M059J (cell line): ENCODE measurements around the gene MRTFB. TPM values are rescaled to one million over a fixed set of nuclear protein-coding genes. Genes with fewer than 3 reads are reported as not detected.
A peak's percentile ranks its signal among the peaks of the same experiment; 100 is the strongest.
"Not testable (repeated sequence)": the region's sequence is repeated elsewhere in the genome, so short reads cannot be mapped to it uniquely, and the experiment has no call there.

Source experiments
- DNase-seq: peaks from one replicate; pipeline ENCODE4 v3.0.0-alpha.2; 2012; ENCODE audit warnings: low read depth
- total RNA-seq: library from RNA; depleted of rRNA; stranded (reverse); fragments of >200 nt; shearing (Covaris generic); gene quantifications from 2 replicates; pipeline ENCODE4 v1.2.3, GENCODE V29; 2014; rRNA removed

The MRTFB gene
- 10.4 and 15.0 TPM in 2 replicates for total RNA-seq

DNA sequence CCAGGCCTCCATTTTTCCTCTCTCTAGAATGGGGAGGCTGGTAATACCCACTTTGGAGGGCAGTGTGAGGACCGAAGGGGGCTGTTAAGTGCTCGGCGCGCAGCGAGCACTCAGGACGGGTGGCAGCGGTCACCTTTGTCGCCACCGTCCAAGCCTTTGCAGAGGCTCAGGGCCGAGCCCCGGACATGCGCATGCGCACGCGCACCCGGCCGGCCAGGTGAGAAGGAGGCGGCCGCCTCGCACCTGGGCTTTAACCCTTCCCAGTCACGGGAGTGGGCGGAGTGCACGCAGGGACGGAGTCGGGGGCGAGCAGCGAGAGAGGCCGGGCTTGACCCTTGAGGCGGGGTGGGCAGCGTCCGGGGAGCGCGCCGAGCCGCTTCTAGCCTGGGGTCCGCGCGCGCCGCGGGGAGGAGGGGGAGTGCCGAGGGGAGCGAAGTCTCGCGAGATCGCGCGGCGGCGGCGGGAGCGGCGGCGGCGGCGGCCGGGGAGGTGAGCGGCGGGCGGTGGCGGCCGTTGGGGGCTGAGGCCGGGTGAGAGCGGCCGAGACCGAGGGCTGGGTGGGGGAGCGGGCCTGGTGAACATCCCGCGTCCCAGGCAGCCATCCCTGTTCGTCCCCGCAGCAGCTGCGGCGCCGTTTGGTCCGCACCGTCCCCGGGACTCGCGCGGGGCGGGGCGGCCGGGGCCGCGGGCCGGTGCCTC is at the start of gene MRTFB:
MRTFB (plus strand) TSS at position 443 of the 699 bp plus-strand sequence. CDS start 69,288 bp downstream, outside the sequence.
- peak; percentile 60 for DNase-seq

DNA sequence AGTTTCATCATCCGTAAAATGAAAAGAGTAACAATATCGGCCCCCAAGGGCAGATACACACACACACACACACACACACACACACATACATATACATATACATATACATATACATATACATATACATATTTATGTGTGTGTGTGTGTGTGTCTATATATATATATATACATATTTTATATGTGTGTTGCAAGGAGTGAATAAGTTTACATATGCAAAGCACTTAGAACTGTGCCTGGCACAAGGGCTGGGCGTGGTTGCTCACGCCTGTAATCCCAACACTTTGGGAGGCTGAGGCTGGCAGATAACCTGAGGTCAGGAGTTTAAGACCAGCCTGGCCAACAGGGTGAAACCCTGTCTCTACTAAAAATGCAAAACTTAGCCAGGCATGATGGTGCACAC is 47.6 kb upstream of the MRTFB start:
- DNase-seq = not testable (repeated sequence)

- peak; percentile 41 for DNase-seq
Observed at GRCh38 chr16:14024283-14024682, 46.8 kb upstream of the MRTFB start.

DNA sequence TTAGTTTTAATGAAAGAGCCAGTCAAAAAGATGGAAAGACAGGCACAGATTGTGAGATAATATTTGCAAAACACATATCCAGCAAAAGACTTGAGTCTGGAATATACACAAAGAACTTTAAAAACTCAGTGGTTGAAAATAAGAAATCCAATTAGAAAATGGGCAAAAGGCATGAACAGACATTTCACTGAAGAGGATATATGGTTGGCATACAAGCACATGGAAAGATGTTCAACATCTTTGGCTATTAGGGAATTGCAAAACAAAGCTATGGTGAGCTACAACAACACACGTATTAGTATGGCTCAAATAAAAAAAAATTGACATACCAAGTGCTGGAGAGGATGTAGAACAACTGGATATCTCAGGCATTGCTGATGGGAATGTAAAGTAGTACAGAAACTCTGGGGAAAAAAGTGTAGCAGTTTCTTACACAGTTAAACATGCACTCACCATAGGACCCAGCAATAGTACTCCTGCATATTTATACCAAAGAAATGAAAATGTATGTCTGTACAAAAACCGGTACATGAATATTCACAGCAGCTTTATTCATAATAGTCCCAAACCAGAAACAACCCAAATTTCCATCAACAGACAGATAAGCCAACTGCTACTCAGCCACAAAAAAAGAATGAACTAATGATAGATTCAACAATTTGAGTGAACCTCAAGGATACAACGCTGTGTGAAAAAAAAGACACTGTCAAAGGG is 44.4 kb upstream of the MRTFB start:
- DNase-seq = no peak

DNA sequence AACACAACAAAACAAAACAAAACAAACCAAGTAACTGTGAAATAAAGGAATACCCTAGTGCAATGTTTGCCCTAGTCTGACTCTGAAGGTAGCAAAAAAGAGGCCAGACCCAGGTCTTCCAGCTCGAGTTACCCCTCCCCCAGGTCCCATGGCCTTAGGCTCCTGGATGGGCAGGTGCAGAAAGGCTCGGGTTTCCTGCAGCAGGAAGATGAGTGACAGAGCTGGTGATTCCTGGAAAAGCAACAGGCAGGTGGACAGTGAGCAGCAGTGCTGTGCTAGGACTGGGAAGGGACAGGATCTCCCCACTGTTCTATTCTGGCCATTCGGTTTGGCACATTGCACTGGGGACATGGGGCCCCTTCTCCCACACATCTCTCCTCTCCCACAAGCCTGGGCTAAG is 42.9 kb upstream of the MRTFB start:
- no peak for DNase-seq

- no peak for DNase-seq
Observed at GRCh38 chr16:14029658-14030057, 41.5 kb upstream of the MRTFB start.

- no peak for DNase-seq
Observed at GRCh38 chr16:14035092-14035491, 36.0 kb upstream of the MRTFB start.

DNA sequence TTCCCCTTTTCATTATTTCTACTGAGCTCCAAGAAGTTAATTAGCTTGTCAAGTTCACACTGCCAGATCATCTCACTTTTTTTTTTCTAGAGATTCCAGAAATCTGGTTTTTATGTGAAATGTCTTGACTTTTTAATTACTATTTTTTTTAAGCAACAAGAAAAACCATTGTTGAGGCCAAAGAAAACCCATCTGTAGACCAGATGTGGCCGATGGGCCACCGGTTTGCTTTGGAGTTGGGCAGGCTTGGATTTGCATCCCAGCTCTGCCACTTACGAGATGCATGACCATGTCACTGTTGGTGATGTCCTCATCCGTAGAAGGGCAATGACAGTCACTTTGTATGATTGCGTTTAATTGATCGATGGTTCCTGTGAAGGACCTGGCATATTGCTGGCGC is 34.2 kb upstream of the MRTFB start:
- DNase-seq = no peak

GRCh38 chr16:14037960-14038359 is 33.2 kb upstream of the MRTFB start:
- no peak for DNase-seq

DNA sequence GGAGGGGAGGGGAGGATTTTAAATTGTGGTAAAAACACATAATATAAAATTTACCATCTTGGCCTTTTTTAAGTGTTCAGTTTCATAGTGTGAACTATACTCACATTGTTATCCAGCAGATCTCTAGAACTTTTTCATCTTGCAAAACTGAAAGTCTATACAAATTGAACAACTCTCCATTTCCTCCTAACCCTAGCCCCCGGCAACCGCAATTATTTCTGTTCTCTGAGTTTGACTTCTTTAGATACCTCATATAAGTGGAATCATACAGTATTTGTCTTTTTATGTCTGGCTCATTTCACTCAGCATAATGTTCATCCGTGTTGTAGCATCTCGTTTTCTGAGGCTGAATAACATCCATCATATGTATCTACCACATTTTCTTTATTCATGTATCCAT is 30.0 kb upstream of the MRTFB start:
- no peak for DNase-seq

DNA sequence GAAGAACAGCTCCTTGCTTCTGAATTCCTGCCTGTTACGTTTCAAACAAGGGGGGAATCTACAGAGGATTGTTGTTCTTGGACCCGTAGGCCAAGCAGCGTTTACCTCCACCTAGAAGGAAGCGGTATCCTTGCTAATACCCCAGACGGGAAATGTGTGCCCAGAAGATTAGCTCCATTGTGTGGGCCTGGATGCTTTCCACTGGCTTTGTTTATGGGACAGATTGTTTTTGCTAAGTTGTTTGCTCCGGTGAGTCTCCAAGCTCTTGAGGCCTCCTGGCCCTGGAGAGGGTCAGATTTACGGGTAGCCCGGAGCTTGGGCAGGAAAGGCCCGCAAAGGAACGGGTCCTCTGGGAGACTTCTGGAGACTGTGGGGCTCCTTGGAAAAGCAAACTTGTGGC is 28.4 kb upstream of the MRTFB start:
- no peak for DNase-seq

DNA sequence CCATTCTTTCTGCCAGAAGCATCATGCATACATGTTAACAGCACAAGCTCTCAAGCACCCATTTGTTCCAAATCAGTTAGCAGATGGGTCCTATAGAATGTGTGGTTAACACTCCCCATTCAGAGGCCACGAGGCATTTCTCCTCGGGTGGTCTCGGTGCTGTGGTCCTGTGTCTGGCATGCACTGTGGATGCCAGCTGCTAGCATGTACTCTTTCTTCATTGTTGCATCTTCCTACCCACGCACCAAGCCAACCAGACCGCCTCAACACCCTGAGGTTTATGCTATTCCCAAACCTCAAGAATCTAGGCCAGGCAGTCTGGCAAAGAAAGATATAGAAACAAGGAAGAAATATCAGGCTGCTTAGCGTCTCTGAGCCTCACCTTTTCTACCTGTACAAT is 27.8 kb upstream of the MRTFB start:
- no peak for DNase-seq

GRCh38 chr16:14043793-14044192 is 27.3 kb upstream of the MRTFB start:
- no peak for DNase-seq

DNA sequence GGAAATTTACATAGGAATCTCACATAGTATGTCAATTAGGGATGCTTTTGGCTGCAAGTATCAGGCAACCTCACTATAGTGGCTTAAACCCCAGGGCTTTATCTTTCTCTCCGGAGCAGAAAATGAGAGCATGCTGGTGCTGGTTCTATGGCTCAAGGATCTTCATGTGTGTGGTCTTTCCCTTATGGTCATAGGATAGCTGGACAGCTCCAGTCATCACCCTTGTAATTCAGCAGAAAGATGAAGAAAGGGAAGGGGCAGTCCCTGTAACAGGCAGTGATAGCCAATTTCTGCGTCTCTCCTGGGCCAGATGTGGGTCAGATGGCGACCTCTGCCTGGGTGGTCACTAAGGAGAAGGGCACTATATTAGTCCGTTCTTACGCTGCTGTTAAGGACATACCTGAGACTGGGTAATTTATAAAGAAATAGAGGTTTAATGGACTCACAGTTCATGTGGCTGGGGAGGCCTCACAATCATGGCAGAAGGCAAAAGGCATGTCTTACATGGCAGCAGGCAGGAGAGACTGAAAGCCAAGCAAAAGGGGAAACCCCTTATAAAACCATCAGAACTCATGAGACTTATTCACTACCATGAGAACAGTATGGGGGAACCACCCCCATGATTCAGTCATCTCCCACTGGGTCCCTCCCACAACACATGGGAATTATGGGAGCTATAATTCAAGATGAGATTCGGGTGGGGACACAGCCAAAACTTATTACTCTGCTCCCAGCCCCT is 23.8 kb upstream of the MRTFB start:
- not testable (repeated sequence) for DNase-seq

GRCh38 chr16:14050291-14051027 is 20.7 kb upstream of the MRTFB start:
- DNase-seq = peak; percentile 41

GRCh38 chr16:14051103-14051729 is 19.9 kb upstream of the MRTFB start:
- DNase-seq = no peak

GRCh38 chr16:14056970-14057369 is 14.1 kb upstream of the MRTFB start:
- DNase-seq = peak; percentile 61

DNA sequence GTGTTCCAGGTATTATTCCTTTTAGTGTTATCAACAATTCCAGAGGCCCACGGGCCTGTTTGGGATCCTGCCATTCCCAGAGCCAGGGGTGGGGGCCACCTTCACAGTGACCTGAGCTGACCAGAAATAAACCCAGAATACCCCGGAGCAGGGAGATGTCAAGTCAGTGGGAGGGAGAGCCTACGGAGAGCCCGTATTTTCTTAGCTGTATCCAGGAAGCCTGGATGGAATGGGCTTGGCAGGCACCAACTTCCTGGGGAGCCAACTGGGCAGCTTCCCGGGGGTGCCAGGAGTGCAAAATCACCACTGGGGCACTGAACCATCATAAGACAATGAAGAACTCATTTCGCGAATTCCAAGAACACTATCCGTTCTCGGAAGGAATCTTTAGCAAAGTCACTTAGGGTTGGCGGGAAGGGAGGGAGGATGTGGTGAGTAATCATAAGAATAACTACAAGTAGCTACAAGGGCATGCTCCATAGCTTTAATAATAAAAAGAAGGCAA is 13.2 kb upstream of the MRTFB start:
- peak; percentile 72 for DNase-seq

- DNase-seq = no peak
Observed at GRCh38 chr16:14061732-14062259, 9.3 kb upstream of the MRTFB start.

GRCh38 chr16:14062261-14062660 is 8.9 kb upstream of the MRTFB start:
- no peak for DNase-seq
